HG03039 (cell line): ENCODE measurements around the gene DSTN.

Experiments used
- ATAC-seq: cut with Tn5 transposase; IDR thresholded peaks from one replicate; pipeline ENCODE4 v1.9.1; 2021; ENCODE audit warnings: mild to moderate bottlenecking, moderate library complexity; ENCODE audit not compliant: unreplicated experiment

The DSTN gene

DNA sequence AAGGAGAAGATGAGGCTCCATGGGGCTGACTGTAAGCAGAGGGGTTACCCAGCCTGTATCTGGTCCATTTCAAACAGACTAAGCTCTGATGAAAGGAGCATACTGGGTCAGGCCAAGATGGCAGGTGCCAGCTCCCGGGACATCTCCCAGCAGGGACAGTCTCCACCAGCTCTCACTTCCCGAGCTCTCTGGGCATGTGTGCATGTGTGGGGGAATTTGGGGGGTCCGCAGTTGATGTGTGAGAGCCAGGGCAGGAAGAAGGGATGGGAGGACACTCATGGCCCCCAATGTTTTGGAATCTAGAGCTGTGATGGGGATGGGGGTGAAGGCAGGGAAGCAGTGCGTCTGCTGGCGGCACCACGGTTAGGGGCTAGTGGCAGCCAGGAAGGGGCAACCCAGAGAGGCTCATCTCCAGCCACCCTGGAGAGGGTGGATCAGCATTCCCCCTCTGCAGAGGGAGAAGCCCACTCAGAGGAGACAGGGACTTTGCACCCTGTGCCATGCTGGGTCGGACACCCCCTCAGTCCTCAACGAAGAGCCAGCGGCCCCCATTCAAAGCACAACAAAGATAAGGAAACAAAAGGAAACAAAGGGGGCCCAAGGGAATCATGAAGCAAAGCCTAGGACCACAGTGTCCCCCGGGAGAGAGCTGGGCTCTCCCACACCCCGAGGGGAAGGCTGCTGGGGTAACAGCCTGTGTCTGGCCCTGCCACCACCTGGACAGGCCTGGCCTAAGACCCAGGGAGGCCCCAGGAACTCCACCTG, 52.4 kb downstream of the DSTN start:
- ATAC-seq, result no peak

GRCh38 chr20:17622851-17623508, 53.1 kb downstream of the DSTN start:
- no peak for ATAC-seq

- ATAC-seq, result no peak
Measured at GRCh38 chr20:17624070-17624469, 54.2 kb downstream of the DSTN start.

DNA sequence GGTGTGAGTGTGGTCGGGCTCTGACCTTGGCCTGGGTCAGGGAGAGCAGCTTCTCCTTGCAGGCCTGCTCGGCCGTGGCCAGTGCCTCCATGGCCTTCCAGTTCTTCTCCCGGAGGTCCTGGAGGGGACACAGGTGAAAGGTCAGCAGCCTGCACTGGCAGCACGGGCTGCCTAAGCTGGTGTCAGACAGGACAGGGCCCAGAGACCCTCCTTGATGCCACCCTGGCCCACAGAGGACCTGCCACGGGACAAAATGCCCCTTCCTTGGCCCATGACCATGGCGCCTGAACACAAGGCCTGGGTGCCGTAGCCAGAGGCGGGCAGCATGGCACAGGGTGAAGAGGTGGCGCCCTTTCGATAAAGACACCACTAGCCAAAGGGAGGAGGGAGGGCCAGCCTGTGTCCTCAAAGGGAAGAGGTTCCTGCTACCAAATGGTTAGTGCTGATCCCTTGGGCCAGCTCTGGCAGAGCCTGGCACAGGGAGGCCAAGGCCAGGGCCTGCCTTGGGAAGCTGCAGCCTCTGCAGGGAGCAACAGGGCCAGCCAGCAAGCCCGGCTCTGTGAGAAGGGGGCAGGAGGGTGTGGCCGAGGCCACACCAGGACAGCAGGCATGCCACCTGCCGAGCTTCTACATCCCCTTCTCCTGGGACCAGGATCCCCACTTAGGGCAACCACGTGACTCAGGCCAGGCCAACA, 54.8 kb downstream of the DSTN start:
- no peak for ATAC-seq

DNA sequence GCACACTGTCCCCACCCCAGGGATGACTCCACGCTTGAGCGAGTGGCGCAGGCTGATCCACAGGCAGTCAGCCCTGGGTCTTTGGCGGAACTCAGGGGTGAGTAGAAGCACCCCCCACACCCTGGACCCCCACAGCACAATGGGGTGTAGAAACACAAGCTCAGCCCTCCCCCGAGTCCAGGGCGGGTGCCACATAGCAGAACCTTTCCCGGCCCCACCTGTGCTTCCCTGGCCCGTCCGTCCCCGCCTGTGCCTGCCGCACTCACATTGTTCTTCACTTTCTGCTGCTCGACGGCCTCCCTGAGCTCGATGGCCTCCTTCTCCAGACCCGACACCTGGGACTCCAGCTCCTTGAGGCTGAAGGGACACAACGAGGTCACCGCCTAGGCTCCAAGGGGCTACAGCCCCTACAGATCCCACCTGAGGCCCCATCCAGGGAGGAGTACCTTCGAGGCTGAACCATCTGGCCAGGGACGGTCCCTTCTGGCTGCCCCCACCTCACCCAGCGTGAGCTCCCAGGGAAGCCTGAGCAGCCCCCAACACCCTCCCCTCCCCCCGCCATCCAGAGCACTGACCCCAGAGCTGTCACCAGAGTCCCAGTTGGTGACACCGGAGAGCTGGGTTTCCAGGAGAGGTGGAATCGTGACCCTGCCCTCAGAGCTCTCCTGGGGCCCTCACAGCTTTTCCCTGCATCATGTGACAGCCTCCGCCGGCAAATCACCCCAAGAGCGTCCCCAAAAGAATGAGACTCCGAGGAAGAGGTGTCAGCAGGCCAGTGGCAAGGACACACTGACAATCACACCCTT, 55.6 kb downstream of the DSTN start:
- no peak for ATAC-seq

DNA sequence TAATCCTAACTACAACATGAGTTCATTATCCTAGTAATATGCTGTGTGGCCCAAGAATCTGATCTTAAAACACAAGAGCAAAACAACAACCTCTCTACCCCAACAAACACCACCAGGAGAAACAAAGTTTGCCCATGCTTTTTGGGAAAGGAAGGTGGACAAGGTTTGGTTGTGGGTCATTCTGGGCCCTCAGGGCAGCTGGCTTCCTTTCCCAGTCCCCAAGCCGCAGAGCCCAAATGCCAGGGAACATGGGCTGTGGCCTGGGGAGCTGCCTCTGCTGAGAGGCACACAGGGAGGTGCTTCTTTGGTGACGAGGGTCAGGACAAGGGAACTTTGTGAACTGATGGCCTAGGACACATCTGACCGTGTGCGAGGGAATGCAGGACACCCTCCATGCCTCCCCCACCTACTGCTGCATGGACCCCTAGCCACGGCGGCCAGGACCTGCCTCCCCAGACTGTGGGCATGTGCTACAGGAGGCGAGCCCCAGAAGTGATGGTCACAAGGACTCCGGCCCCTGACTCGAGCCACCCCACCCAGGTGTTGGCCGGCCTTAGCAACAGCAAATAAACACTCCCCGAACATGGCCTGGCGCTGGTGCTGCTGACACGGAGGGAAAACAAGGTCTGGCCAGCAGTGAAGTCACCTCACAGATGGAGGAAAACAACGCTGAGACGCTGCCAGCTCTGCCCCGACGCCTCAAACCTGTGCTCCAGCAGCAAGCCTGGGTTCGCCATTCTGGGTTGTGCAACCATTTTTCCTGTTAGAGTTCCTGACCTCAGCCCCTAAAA, 56.5 kb downstream of the DSTN start:
- no peak for ATAC-seq

- ATAC-seq, result no peak
Measured at GRCh38 chr20:17627101-17627955, 57.5 kb downstream of the DSTN start.

GRCh38 chr20:17628101-17628841, 58.4 kb downstream of the DSTN start:
- ATAC-seq, result no peak

DNA sequence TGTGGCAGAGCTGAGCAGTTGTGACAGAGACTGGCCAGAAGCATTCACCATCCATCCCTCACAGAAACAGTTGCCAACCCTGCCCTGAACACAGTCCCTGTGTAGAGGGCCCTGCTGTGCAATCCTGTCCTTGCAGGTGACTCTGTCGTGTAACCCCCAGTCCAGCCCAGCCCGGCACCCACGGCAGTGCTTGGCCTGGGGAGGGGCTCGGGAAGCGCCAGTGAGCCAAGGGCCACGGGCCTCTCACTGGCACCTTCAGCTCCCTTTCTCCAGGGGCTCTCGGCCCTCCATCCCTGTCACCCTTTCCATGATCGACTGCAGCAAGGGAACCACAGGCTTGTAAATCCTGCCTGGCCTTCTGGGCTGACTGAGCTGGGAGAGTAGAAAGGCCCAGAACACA, 59.1 kb downstream of the DSTN start:
- ATAC-seq, result no peak

DNA sequence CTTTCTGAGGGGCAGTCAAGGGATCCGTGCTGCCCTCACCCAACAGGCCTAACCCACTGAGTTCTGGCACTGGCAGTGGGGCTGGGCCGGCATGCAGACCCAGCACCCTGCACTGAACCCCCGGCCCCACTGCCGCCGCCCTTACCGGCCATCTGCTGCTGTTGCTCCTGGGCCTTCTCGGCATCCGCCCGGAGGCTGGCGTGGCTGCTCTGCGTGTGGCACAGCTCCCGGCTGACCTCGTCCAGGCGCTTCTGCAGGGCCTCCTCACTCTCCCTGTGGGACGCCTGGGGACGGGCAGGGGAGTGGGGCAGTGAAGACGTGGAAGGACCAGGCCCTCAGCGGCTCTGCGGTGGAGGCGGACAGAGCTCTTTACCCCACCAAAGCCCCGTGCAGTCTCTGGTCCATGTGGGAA, 59.8 kb downstream of the DSTN start:
- ATAC-seq, result no peak

DNA sequence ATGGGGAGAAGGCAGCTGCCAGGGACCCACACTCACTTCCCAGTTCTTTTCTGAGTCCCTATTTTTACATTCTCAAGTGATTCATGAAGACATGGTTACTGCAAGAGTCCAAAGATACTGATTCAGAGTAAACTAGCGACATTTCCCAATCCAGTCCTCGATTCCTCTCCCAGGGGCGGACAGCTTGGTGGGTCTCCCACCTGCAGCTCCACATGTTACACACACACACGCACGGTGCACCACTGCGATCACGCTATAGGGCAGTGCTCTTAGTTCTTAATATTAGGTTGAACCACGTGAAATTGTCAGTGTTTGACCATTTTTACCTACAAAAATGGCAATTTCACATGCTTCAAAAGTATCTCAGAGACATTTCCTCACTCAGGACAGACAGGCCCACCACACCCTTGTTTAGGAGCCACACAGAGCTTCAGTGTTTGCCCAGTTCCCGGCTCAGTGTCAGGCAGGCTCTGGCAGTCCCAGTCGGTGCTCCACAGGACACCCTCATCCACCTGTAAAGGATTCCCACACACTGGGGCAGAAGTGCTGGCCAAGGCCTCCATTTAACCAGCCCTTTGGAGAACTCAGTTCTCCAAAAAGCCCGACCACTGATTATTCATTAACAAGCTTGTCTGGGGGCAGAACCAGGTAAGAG, 60.4 kb downstream of the DSTN start:
- no peak for ATAC-seq

DNA sequence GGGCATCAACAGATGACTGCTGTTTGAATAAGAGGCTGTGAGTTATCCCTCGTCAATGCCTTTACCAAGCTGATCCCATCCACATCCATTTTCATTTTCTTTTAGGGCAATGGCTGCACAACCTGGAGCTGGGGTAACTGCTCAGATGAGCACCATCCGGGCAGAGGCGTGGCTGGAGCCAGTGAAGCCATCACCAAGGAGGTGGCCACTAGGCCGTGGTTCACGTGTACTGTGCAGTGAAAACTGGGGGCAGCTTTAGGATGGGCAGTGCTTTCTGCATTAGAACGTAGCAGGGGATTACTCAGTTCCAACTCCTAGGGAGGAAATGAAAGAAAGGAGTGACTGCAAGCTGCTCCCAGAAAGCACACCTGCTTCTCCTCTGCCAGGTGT, 60.9 kb downstream of the DSTN start:
- ATAC-seq, result no peak

DNA sequence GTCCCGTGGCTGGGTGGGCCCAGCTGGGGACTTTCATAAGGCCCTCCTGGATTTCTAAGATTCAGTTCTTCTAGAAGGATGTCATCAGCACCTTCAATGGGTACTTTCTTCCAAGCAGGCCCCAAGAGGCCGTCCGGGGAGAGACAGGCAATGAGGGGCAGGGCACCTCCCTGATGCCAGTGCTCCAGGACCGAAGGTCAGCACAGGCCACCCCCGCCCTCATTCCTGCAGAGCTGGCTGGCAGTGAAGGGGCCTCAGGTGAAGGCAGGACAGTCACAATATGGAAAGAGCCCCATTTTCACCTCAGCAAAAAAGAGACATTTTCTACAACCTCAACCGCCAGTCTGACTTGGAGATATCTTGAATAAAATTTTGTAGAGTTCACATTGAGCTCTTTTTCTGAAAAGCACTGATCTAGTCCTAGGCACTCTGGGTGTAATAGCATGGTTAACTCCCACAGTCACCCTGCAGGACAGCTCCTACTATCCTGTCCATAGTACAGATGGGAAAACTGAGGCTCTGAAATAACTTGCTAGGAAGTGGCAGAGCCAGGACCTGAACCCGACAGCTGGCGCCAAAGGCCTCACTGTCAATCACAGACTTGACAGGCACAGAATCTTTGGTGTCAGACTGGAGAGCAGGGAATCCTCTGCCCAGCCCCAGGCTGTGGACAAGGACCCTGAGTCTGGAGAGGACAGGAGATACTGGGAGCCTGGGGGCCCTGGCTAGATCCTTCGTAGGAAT, 61.9 kb downstream of the DSTN start:
- no peak for ATAC-seq

GRCh38 chr20:17633221-17633849, 63.5 kb downstream of the DSTN start:
- ATAC-seq, result no peak

GRCh38 chr20:17633850-17634500, 64.1 kb downstream of the DSTN start:
- ATAC-seq, result no peak

GRCh38 chr20:17634661-17635331, 64.9 kb downstream of the DSTN start:
- no peak for ATAC-seq
